GM12892 (cell line): ENCODE data around the gene RBP3.

ENCODE experiments used
- POLR2A ChIP-seq: IDR thresholded peaks from 2 replicates; pipeline ENCODE4 v1.6.1; 2011; ENCODE audit warnings: low read depth, low read length, control low read depth
- POLR2AphosphoS5 ChIP-seq: IDR thresholded peaks from 2 replicates; pipeline ENCODE4 v1.6.1; 2011; ENCODE audit warnings: low read depth, low read length, control low read depth

DNA sequence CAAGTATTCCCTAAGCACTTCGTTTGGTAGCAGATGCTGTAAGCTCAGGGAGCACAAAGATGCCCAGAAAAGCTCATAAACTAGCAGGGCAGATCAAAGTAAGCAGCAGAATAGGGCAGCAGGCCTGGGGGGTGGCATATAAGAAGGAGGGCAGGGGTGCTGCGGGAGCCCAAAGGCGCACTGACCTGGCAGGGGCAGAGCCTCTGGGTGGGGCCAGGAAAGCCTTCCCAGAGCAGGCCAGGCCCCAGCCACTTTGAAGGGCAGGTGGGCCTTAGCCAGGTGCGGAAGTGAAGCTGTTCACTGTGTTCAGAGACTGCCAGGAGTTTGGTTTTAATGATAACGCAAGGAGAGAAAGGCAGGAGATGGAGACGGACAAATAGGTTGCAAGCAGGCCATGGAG, 44.3 kb upstream of the RBP3 start:
- TF ChIP-seq POLR2A: no peak
- TF ChIP-seq POLR2AphosphoS5: no peak
